SJCRH30 (cell line): Measurements from ENCODE around the gene ASH1L. TPM values are rescaled to one million over a fixed set of nuclear protein-coding genes. Genes with fewer than 3 reads are reported as not detected.
A peak's percentile ranks its signal among the peaks of the same experiment; 100 is the strongest.
"Not testable (repeated sequence)": the region's sequence is repeated elsewhere in the genome, so short reads cannot be mapped to it uniquely, and the experiment has no call there.

Source experiments
- DNase-seq, 2 experiments: peaks; one replicate each; pipeline ENCODE4 v3.0.0-alpha.2; 2015 to 2020
- H3K27ac ChIP-seq: fragments of 250-450 bp; sonication (Bioruptor Pico); 2 replicates; pipeline ENCODE4 v1.5.1; 2020; ENCODE audit warnings: mild to moderate bottlenecking, moderate library complexity
- H3K27me3 ChIP-seq: fragments of 250-450 bp; sonication (Bioruptor Pico); 2 replicates; pipeline ENCODE4 v1.5.1; 2020; ENCODE audit warnings: mild to moderate bottlenecking, moderate library complexity
- H3K36me3 ChIP-seq: fragments of 250-450 bp; sonication (Bioruptor Pico); 2 replicates; pipeline ENCODE4 v1.5.1; 2020; ENCODE audit warnings: mild to moderate bottlenecking, moderate library complexity
- H3K4me1 ChIP-seq: fragments of 250-450 bp; sonication (Bioruptor Pico); 2 replicates; pipeline ENCODE4 v1.5.1; 2020; ENCODE audit warnings: mild to moderate bottlenecking, moderate library complexity
- H3K4me3 ChIP-seq: fragments of 250-450 bp; sonication (Bioruptor Pico); 2 replicates; pipeline ENCODE4 v1.5.1; 2020; ENCODE audit warnings: mild to moderate bottlenecking, moderate library complexity
- H3K9me3 ChIP-seq: fragments of 250-450 bp; sonication (Bioruptor Pico); replicated peaks from 2 replicates; pipeline ENCODE4 v1.5.1; 2020; ENCODE audit warnings: mild to moderate bottlenecking, moderate library complexity
- total RNA-seq: library from RNA; depleted of rRNA; stranded (reverse); fragments of >200 nt; shearing (Covaris generic); gene quantifications from 2 replicates; pipeline ENCODE4 v1.2.3, GENCODE V29; 2014; rRNA removed

ASH1L gene
- 31.8 and 35.1 TPM in 2 replicates for total RNA-seq

GRCh38 chr1:155562581-155563376 lies at the start of gene ASH1L:
Gene ASH1L (minus strand): TSS chr1:155562803. CDS start chr1:155521519, 41,284 bp downstream.
- Histone ChIP-seq H3K36me3 (peaks cover 3% of the 10 kb centered on the region; the same call in 1 of the 2 replicates), H3K27me3 (no peaks in the 10 kb centered on the region), H3K9me3 (no peaks in the 10 kb centered on the region), H3K4me3 (peak within 1 kb of the TSS; percentile 100), H3K27ac (peak within 1 kb of the TSS; percentile 99), H3K4me1 (0 out of 2 replicates have a peak, but pooled peaks cover 4% of the 10 kb centered on the region)
- peak; percentile 91 to 93 for DNase-seq

GRCh38 chr1:155610257-155610647 lies 47.6 kb upstream of the ASH1L start:
- not testable (repeated sequence) for H3K4me1 ChIP-seq, H3K36me3 ChIP-seq, DNase-seq, H3K27me3 ChIP-seq, H3K9me3 ChIP-seq
- Histone ChIP-seq H3K4me3 (peak overlapping the region; percentile 62), H3K27ac (peak overlapping the region; percentile 65; the same call in 1 of the 2 replicates)

GRCh38 chr1:155609515-155610256 lies 47.1 kb upstream of the ASH1L start, which contains the start of gene MSTO1:
Gene MSTO1 (plus strand): TSS chr1:155610218. CDS start chr1:155610249, 31 bp downstream.
- Histone ChIP-seq H3K4me1 (no peaks in the 10 kb centered on the region), H3K9me3 (no peaks in the 10 kb centered on the region), H3K4me3 (peak within 1 kb of the TSS; percentile 62), H3K36me3 (peaks cover 4% of the 10 kb centered on the region; the same call in 1 of the 2 replicates), H3K27ac (peak within 1 kb of the TSS; percentile 65), H3K27me3 (no peaks in the 10 kb centered on the region)
- peak; percentile 97 to 98 for DNase-seq

GRCh38 chr1:155608888-155609225 lies 46.3 kb upstream of the ASH1L start:
- no peak overlapping the region for H3K4me3 ChIP-seq
- H3K9me3 ChIP-seq: no peaks in the 10 kb centered on the region
- no peaks in the 10 kb centered on the region for H3K27me3 ChIP-seq
- H3K4me1 ChIP-seq: no peaks in the 10 kb centered on the region
- no peak overlapping the region for H3K27ac ChIP-seq
- peaks cover 3% of the 10 kb centered on the region; the same call in 1 of the 2 replicates for H3K36me3 ChIP-seq
- DNase-seq: no peak

- Histone ChIP-seq H3K27me3 (no peaks in the 10 kb centered on the region), H3K27ac (no peak overlapping the region), H3K36me3 (peaks cover 3% of the 10 kb centered on the region; the same call in 1 of the 2 replicates), H3K4me1 (no peaks in the 10 kb centered on the region), H3K9me3 (no peaks in the 10 kb centered on the region), H3K4me3 (no peak overlapping the region)
- DNase-seq: no peak
Measured at GRCh38 chr1:155607708-155608107, 45.1 kb upstream of the ASH1L start.

GRCh38 chr1:155599828-155600572 lies 37.4 kb upstream of the ASH1L start:
- not testable (repeated sequence) for H3K36me3 ChIP-seq, DNase-seq, H3K27ac ChIP-seq, H3K27me3 ChIP-seq, H3K4me1 ChIP-seq, H3K9me3 ChIP-seq
- peak overlapping the region; percentile 37 for H3K4me3 ChIP-seq

- Histone ChIP-seq H3K4me3 (peak overlapping the region; percentile 37), H3K9me3 (no peaks in the 10 kb centered on the region), H3K27me3 (no peaks in the 10 kb centered on the region), H3K4me1 (peaks cover 4% of the 10 kb centered on the region; the same call in 1 of the 2 replicates), H3K27ac (no peak overlapping the region), H3K36me3 (no peaks in the 10 kb centered on the region)
- peak; percentile 9 to 35 for DNase-seq
Measured at GRCh38 chr1:155598842-155599331, 36.3 kb upstream of the ASH1L start.

- H3K27me3 ChIP-seq: no peaks in the 10 kb centered on the region
- no peak overlapping the region for H3K27ac ChIP-seq
- H3K4me1 ChIP-seq: peaks cover 4% of the 10 kb centered on the region; the same call in 1 of the 2 replicates
- no peak overlapping the region for H3K4me3 ChIP-seq
- no peak for DNase-seq
- H3K36me3 ChIP-seq: no peaks in the 10 kb centered on the region
- H3K9me3 ChIP-seq: no peaks in the 10 kb centered on the region
Measured at GRCh38 chr1:155596864-155597263, 34.3 kb upstream of the ASH1L start.

- not testable (repeated sequence) for DNase-seq, H3K9me3 ChIP-seq, H3K27ac ChIP-seq, H3K4me1 ChIP-seq, H3K4me3 ChIP-seq, H3K36me3 ChIP-seq, H3K27me3 ChIP-seq
Measured at GRCh38 chr1:155595877-155596474, 33.4 kb upstream of the ASH1L start.

GRCh38 chr1:155591770-155592169 lies 29.2 kb upstream of the ASH1L start:
- DNase-seq: peak; percentile 19 to 63
- Histone ChIP-seq H3K36me3 (no peaks in the 10 kb centered on the region), H3K4me1 (no peaks in the 10 kb centered on the region)

GRCh38 chr1:155590516-155591247 lies 28.1 kb upstream of the ASH1L start:
- not testable (repeated sequence) for H3K36me3 ChIP-seq, DNase-seq, H3K4me1 ChIP-seq, H3K9me3 ChIP-seq, H3K4me3 ChIP-seq, H3K27me3 ChIP-seq, H3K27ac ChIP-seq

More at GRCh38 chr1:155591770-155592169, 29.2 kb upstream of the ASH1L start:
- no peak overlapping the region for H3K27ac ChIP-seq
- H3K9me3 ChIP-seq: no peaks in the 10 kb centered on the region
- no peaks in the 10 kb centered on the region for H3K27me3 ChIP-seq
- no peak overlapping the region for H3K4me3 ChIP-seq

- H3K27ac ChIP-seq, H3K4me1 ChIP-seq, H3K9me3 ChIP-seq, H3K4me3 ChIP-seq, DNase-seq, H3K36me3 ChIP-seq, H3K27me3 ChIP-seq: not testable (repeated sequence)
Measured at GRCh38 chr1:155589282-155589681, 26.7 kb upstream of the ASH1L start.

- not testable (repeated sequence) for DNase-seq, H3K27ac ChIP-seq, H3K4me1 ChIP-seq, H3K4me3 ChIP-seq, H3K27me3 ChIP-seq, H3K9me3 ChIP-seq, H3K36me3 ChIP-seq
Measured at GRCh38 chr1:155583846-155584245, 21.2 kb upstream of the ASH1L start.

- H3K9me3 ChIP-seq, H3K27ac ChIP-seq, H3K27me3 ChIP-seq, H3K4me1 ChIP-seq, H3K4me3 ChIP-seq, H3K36me3 ChIP-seq, DNase-seq: not testable (repeated sequence)
Measured at GRCh38 chr1:155575608-155576007, 13.0 kb upstream of the ASH1L start.
